ENCODE results near the gene TASOR.

DNA sequence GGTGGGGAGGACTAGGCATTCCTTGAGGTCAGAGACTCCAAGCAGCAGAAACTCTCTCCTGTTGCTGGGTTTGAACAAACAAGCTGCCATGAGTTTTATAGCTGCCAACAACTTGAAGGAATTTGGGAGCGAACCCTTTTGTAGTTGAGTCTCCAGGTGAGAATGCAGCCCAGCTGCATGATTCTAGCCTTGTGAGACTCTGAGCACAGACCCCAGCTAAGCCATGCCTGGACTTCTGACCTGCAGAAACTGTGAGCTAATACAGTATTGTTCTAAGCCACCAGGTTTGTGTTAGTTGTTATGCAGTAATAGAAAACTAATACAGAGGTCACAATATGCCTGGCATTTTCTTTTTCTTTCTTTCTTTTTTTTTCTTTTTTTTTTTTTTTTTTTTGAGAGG, 6.2 kb upstream of the TASOR start:
- TF ChIP-seq, protein P1, sequence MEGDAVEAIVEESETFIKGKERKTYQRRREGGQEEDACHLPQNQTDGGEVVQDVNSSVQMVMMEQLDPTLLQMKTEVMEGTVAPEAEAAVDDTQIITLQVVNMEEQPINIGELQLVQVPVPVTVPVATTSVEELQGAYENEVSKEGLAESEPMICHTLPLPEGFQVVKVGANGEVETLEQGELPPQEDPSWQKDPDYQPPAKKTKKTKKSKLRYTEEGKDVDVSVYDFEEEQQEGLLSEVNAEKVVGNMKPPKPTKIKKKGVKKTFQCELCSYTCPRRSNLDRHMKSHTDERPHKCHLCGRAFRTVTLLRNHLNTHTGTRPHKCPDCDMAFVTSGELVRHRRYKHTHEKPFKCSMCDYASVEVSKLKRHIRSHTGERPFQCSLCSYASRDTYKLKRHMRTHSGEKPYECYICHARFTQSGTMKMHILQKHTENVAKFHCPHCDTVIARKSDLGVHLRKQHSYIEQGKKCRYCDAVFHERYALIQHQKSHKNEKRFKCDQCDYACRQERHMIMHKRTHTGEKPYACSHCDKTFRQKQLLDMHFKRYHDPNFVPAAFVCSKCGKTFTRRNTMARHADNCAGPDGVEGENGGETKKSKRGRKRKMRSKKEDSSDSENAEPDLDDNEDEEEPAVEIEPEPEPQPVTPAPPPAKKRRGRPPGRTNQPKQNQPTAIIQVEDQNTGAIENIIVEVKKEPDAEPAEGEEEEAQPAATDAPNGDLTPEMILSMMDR (conservative IDR thresholded peaks at IDR 0.05), result no peak
- no peak for TF ChIP-seq ZFX (IDR thresholded peaks at IDR 0.05)

Measured in C4-2B (cell line).